Erythroblast (primary cell): ENCODE results near the gene ACRBP.

Experiments used
- GATA1 ChIP-seq: IDR thresholded peaks from 2 replicates; pipeline ENCODE4 v1.6.1; 2011; ENCODE audit warnings: low read depth, mild to moderate bottlenecking, control low read depth, low read length, moderate library complexity
- POLR2A ChIP-seq: IDR thresholded peaks from 2 replicates; pipeline ENCODE4 v1.6.1; 2011; ENCODE audit warnings: mild to moderate bottlenecking, low read length

GRCh38 chr12:6632026-6632983 lies 14.9 kb downstream of the ACRBP start:
- TF ChIP-seq POLR2A (no peak), GATA1 (no peak)
